Neural progenitor cell (in vitro differentiated cells): ENCODE data around the gene NSG2.

Source experiments
- CTCF ChIP-seq: fragments of 200-600 bp; sonication (generic); IDR thresholded peaks from 2 replicates; pipeline ENCODE4 v1.5.1; 2017; ENCODE audit warnings: antibody characterized with exemption, mild to moderate bottlenecking
- EZH2 ChIP-seq: fragments of 200-600 bp; sonication (generic); IDR thresholded peaks from 2 replicates; pipeline ENCODE4 v1.6.1; 2017; ENCODE audit warnings: antibody characterized with exemption, mild to moderate bottlenecking, moderate library complexity

- TF ChIP-seq CTCF, result no peak
- no peak for TF ChIP-seq EZH2
Observed at GRCh38 chr5:174151599-174152181, 106.2 kb downstream of the NSG2 start.
